HEK293T (cell line): ENCODE results near the gene SH3RF1.

Experiments used
- CTCF ChIA-PET: fragments of 350-600 bp; formaldehyde crosslinking; extraction: SDS; loops from one replicate; lab custom pipeline; 2021; ENCODE audit warnings: antibody characterized with exemption, inconsistent platforms; lab: Yijun Ruan, JAX
- POLR2A ChIA-PET: fragments of 350-600 bp; formaldehyde crosslinking; extraction: SDS; loops from one replicate; lab custom pipeline; 2020; ENCODE audit warnings: antibody characterized with exemption, inconsistent platforms; lab: Yijun Ruan, JAX
- DNase-seq: peaks from one replicate; pipeline ENCODE4 v3.0.0; 2012; ENCODE audit warnings: mixed read lengths; ENCODE audit errors: extremely low spot score
- ARNT ChIP-seq: fragments of 450-650 bp; IDR thresholded peaks from 2 replicates; pipeline ENCODE4 v1.6.1; 2017; ENCODE audit warnings: mild to moderate bottlenecking
- BHLHE40 ChIP-seq: fragments of 450-650 bp; IDR thresholded peaks from 2 replicates; pipeline ENCODE4 v1.6.1; 2016; ENCODE audit warnings: mild to moderate bottlenecking, moderate library complexity, borderline replicate concordance
- CTBP1 ChIP-seq: fragments of 450-650 bp; IDR thresholded peaks from 2 replicates; pipeline ENCODE4 v1.6.1; 2016; ENCODE audit warnings: borderline replicate concordance
- ELF4 ChIP-seq: fragments of 450-650 bp; IDR thresholded peaks from 2 replicates; pipeline ENCODE4 v1.6.1; 2017; ENCODE audit warnings: antibody characterized with exemption
- FOXA1 ChIP-seq: fragments of 450-650 bp; IDR thresholded peaks from 2 replicates; pipeline ENCODE4 v1.6.1; 2016; ENCODE audit warnings: mild to moderate bottlenecking
- FOXK2 ChIP-seq: fragments of 450-650 bp; IDR thresholded peaks from 2 replicates; pipeline ENCODE4 v1.6.1; 2016; ENCODE audit warnings: mild to moderate bottlenecking
- FOXM1 ChIP-seq: fragments of 450-650 bp; IDR thresholded peaks from 2 replicates; pipeline ENCODE4 v1.6.1; 2017; ENCODE audit warnings: mild to moderate bottlenecking, borderline replicate concordance
- HDGF ChIP-seq: fragments of 450-650 bp; IDR thresholded peaks from 2 replicates; pipeline ENCODE4 v1.6.1; 2017; ENCODE audit warnings: antibody characterized with exemption, borderline replicate concordance
- L3MBTL2 ChIP-seq: fragments of 450-650 bp; conservative IDR thresholded peaks from 2 replicates; pipeline ENCODE4 v1.6.1; 2016; ENCODE audit warnings: mild to moderate bottlenecking
- LEF1 ChIP-seq: fragments of 450-650 bp; IDR thresholded peaks from 2 replicates; pipeline ENCODE4 v1.6.1; 2017; ENCODE audit warnings: mild to moderate bottlenecking, borderline replicate concordance
- NFRKB ChIP-seq: fragments of 450-650 bp; IDR thresholded peaks from 2 replicates; pipeline ENCODE4 v1.6.1; 2016; ENCODE audit warnings: mild to moderate bottlenecking, moderate library complexity
- PKNOX1 ChIP-seq: fragments of 450-650 bp; IDR thresholded peaks from 2 replicates; pipeline ENCODE4 v1.6.1; 2016
- SP1 ChIP-seq: fragments of 450-650 bp; IDR thresholded peaks from 2 replicates; pipeline ENCODE4 v1.6.1; 2017
- SUZ12 ChIP-seq: fragments of 450-650 bp; IDR thresholded peaks from 2 replicates; pipeline ENCODE4 v1.6.1; 2016; ENCODE audit warnings: mild to moderate bottlenecking
- TARDBP ChIP-seq: fragments of 450-650 bp; IDR thresholded peaks from 2 replicates; pipeline ENCODE4 v1.6.1; 2016
- ZNF384 ChIP-seq: fragments of 450-650 bp; IDR thresholded peaks from 2 replicates; pipeline ENCODE4 v1.6.1; 2016

Gene SH3RF1

DNA sequence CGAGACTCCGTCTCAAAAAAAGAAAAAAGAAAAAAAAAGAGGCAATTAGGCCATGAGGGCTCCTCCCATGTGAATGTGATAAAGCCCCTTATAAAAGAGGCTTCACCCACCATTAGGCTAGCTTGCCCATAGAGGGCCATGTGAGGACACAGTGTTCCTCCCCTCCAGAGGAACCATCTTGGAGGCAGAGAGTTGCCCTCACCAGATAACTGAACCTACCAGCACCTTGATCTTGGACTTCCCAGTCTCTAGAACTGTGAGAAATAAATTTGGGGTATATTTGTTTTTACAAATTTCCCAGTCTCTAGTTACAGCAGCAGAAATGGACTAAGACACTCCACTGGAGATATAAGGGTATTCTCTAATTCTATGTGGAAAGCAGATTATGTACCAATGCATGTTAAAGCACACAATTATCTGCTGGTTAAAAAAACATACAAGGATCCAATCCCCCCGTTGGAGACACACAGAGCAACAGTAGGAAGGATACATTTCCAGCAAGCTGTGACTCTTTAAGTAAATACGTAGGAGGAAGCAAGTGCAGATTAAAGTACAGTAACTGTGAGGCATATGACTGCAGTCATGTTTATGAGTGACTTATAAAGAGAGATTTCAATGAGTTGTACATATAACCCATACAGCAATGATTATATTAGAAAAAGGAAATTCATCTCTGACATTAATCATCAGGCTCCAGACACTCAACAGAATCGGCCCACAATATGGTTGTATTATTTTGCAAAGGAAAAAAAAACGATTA is 21.4 kb downstream of the SH3RF1 start:
- POLR2A ChIA-PET, result interaction anchor here (1.6 kb wide), 1 partner anchor 19 kb away, joined by 6 read pairs; no protein-coding TSS in a partner anchor
- TF ChIP-seq PKNOX1, result no peak
- CTCF ChIA-PET, result no interaction called here
- DNase-seq, result no peak

DNA sequence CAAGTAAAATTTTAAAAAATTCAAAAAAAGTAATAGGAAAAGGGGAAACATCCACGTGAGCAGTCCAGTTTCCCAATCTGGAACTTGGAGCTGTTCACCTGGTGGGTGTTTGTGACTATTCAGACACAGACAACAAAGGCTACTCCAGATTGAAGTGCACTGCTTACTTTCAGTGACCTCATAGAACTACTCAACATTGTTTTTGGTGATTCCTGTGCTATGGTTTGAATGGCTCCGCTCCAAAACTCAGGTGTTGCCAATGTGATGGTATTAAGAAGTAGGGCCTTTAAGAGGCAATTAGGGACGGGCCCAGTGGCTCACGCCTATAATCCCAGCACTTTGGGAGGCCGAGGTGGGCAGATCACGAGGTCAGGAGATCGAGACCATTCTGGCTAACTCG is 22.1 kb downstream of the SH3RF1 start:
- ChIA-PET POLR2A (interaction anchor here (1.6 kb wide), 1 partner anchor 20 kb away, joined by 6 read pairs; no protein-coding TSS in a partner anchor), CTCF (no interaction called here)
- TF ChIP-seq BHLHE40 (no peak), HDGF (no peak), FOXA1 (no peak), PKNOX1 (no peak), SP1 (no peak), ZNF384 (no peak), ELF4 (no peak), ARNT (no peak), L3MBTL2 (no peak), SUZ12 (no peak), NFRKB (no peak), FOXM1 (no peak), TARDBP (no peak), CTBP1 (no peak), FOXK2 (no peak), LEF1 (no peak)
- DNase-seq, result no peak

DNA sequence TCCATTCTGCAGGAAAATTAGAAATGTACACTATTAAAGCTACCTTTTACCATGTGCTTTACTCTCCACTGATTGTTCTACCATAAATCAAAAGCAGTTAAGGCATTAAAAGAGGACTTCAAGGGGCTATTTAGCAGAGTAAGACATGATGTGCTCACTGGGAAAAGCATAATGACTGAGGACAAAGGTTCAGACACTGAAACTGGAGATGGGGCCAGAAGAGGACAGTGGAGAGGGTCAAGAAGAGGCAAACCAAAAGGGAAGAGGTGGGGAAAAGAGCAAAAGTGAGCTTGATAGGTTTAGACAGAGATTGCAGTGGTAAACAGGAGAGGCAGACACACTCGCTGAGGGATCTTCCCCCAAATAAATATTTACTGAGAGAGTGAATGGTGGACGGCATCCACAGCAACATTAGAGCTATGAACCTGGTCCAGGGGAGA is 23.8 kb downstream of the SH3RF1 start:
- POLR2A ChIA-PET, result interaction anchor here (1.1 to 1.5 kb wide), 2 partner anchors 25 to 237 kb away, joined by 3 to 4 read pairs; partner anchors contain the start of gene CBR4
- no peak for DNase-seq
- peak; percentile 78 for TF ChIP-seq PKNOX1
- TF ChIP-seq HDGF, result no peak
- CTCF ChIA-PET, result interaction anchor here (0.6 kb wide), 2 partner anchors 9 to 209 kb away, joined by 3 read pairs; no protein-coding TSS in a partner anchor

GRCh38 chr4:169246279-169246678 is 24.5 kb downstream of the SH3RF1 start:
- ChIA-PET POLR2A (interaction anchor here (1.0 to 1.5 kb wide), 3 partner anchors 8 to 236 kb away, joined by 3 to 4 read pairs (median 3); partner anchors contain the start of gene CBR4), CTCF (interaction anchor here (0.6 kb wide), 1 partner anchor 208 kb away, joined by 3 read pairs; no protein-coding TSS in a partner anchor)
- no peak for DNase-seq
- TF ChIP-seq BHLHE40 (no peak), LEF1 (no peak), PKNOX1 (no peak), ZNF384 (no peak), FOXK2 (no peak), NFRKB (no peak), FOXA1 (no peak), ARNT (no peak), FOXM1 (no peak), ELF4 (no peak), TARDBP (no peak), L3MBTL2 (no peak), SUZ12 (no peak), CTBP1 (no peak), SP1 (no peak), HDGF (no peak)

- DNase-seq, result no peak
- TF ChIP-seq NFRKB, result no peak
- TF ChIP-seq FOXA1, result no peak
- no peak for TF ChIP-seq LEF1
- no peak for TF ChIP-seq CTBP1
- no peak for TF ChIP-seq BHLHE40
- TF ChIP-seq ZNF384, result no peak
- TF ChIP-seq FOXM1, result no peak
- no peak for TF ChIP-seq HDGF
- no peak for TF ChIP-seq SP1
- TF ChIP-seq TARDBP, result no peak
- no peak for TF ChIP-seq SUZ12
- TF ChIP-seq FOXK2, result no peak
- TF ChIP-seq ELF4, result no peak
- no peak for TF ChIP-seq PKNOX1
- TF ChIP-seq L3MBTL2, result no peak
- no peak for TF ChIP-seq ARNT
- ChIA-PET CTCF (no interaction called here), POLR2A (interaction anchor here (1.0 kb wide), 1 partner anchor 10 kb away, joined by 3 read pairs; no protein-coding TSS in a partner anchor)
These were observed 25.7 kb downstream of the SH3RF1 start for GRCh38 chr4:169245061-169245460.
